ENCODE measurements around the gene PALLD. TPM values are rescaled to one million over a fixed set of nuclear protein-coding genes. Genes with fewer than 3 reads are reported as not detected.

The PALLD gene
- total and polyA plus RNA-seq, 3 donors from 2014 or later = 138 to 156 (median 146) TPM

- H3K27ac ChIP-seq = no peak overlapping the region
- intact Hi-C loops (cut with DNase I; ENCODE audit: low total_unique reads) = no loop called here
- no peaks in the 10 kb centered on the region for H3K27me3 ChIP-seq
- H3K4me3 ChIP-seq = no peak overlapping the region
- TF ChIP-seq, protein P1, sequence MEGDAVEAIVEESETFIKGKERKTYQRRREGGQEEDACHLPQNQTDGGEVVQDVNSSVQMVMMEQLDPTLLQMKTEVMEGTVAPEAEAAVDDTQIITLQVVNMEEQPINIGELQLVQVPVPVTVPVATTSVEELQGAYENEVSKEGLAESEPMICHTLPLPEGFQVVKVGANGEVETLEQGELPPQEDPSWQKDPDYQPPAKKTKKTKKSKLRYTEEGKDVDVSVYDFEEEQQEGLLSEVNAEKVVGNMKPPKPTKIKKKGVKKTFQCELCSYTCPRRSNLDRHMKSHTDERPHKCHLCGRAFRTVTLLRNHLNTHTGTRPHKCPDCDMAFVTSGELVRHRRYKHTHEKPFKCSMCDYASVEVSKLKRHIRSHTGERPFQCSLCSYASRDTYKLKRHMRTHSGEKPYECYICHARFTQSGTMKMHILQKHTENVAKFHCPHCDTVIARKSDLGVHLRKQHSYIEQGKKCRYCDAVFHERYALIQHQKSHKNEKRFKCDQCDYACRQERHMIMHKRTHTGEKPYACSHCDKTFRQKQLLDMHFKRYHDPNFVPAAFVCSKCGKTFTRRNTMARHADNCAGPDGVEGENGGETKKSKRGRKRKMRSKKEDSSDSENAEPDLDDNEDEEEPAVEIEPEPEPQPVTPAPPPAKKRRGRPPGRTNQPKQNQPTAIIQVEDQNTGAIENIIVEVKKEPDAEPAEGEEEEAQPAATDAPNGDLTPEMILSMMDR (IDR thresholded peaks at IDR 0.05) = no peak
- TF ChIP-seq POLR2A (IDR thresholded peaks at IDR 0.05) = no peak
- 83 to 92% methylated on average over 1 of the region's 1 CpG for WGBS, 2 donors
- H3K36me3 ChIP-seq (ENCODE audit: low read depth, missing control alignments) = no peaks in the 10 kb centered on the region
- no peak for DNase-seq
- H3K9me3 ChIP-seq = no peaks in the 10 kb centered on the region
- H3K4me1 ChIP-seq = no peaks in the 10 kb centered on the region
Measured at GRCh38 chr4:168759321-168759720, 262.5 kb downstream of the PALLD start.

GRCh38 chr4:168759959-168760527 is 263.2 kb downstream of the PALLD start:
- DNase-seq = no peak
- no peaks in the 10 kb centered on the region for H3K4me1 ChIP-seq
- no peaks in the 10 kb centered on the region for H3K27me3 ChIP-seq
- H3K27ac ChIP-seq = no peak overlapping the region
- TF ChIP-seq, protein P1 (IDR thresholded peaks at IDR 0.05) = no peak
- TF ChIP-seq POLR2A (IDR thresholded peaks at IDR 0.05) = no peak
- WGBS, 2 donors = 81 to 88% methylated on average over 10 of the region's 10 CpGs
- intact Hi-C loops (cut with DNase I; ENCODE audit: low total_unique reads) = no loop called here
- H3K9me3 ChIP-seq = no peaks in the 10 kb centered on the region
- no peak overlapping the region for H3K4me3 ChIP-seq
- H3K36me3 ChIP-seq (ENCODE audit: low read depth, missing control alignments) = no peaks in the 10 kb centered on the region

DNA sequence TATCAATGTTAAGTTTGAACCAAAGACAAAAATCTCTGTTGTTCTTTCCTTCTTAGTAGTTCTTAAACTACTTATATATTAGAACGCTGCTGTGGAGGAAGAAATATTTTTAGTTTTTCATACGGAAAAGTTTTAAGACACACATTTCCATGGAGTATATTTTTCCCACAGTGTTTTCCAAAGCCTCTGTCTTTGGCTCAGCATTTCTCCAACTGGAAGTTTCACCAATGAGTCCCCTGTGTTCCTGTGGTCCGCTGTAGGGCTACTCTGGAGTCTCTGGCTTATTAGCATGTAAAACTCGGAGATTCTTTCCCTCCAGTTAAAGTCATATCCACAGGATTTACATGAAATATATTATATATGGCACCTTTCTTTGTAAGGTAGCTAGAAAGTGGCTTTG is 264.2 kb downstream of the PALLD start:
- intact Hi-C loops (cut with DNase I; ENCODE audit: low total_unique reads) = no loop called here
- 64 to 78% methylated on average over 4 of the region's 4 CpGs for WGBS, 2 donors
- DNase-seq = no peak
- H3K4me1 ChIP-seq = no peaks in the 10 kb centered on the region
- H3K27ac ChIP-seq = no peak overlapping the region
- no peaks in the 10 kb centered on the region for H3K9me3 ChIP-seq
- no peaks in the 10 kb centered on the region for H3K27me3 ChIP-seq
- no peak for TF ChIP-seq POLR2A (IDR thresholded peaks at IDR 0.05)
- TF ChIP-seq, protein P1 (IDR thresholded peaks at IDR 0.05) = no peak
- no peaks in the 10 kb centered on the region for H3K36me3 ChIP-seq (ENCODE audit: low read depth, missing control alignments)
- H3K4me3 ChIP-seq = no peak overlapping the region

GRCh38 chr4:168765322-168765721 is 268.5 kb downstream of the PALLD start:
- Histone ChIP-seq H3K9me3 (no peaks in the 10 kb centered on the region), H3K4me1 (peaks cover 7% of the 10 kb centered on the region), H3K4me3 (no peak overlapping the region), H3K36me3 (ENCODE audit: low read depth, missing control alignments) (no peaks in the 10 kb centered on the region), H3K27me3 (no peaks in the 10 kb centered on the region), H3K27ac (no peak overlapping the region)
- no peak for DNase-seq
- 83 to 87% methylated on average over 4 of the region's 4 CpGs for WGBS, 2 donors
- TF ChIP-seq POLR2A (IDR thresholded peaks at IDR 0.05) = no peak
- TF ChIP-seq, protein P1 (IDR thresholded peaks at IDR 0.05) = no peak
- intact Hi-C loops (cut with DNase I; ENCODE audit: low total_unique reads) = no loop called here

GRCh38 chr4:168765726-168766125 is 268.9 kb downstream of the PALLD start:
- H3K4me3 ChIP-seq = no peak overlapping the region
- TF ChIP-seq, protein P1 (IDR thresholded peaks at IDR 0.05) = no peak
- TF ChIP-seq POLR2A (IDR thresholded peaks at IDR 0.05) = no peak
- DNase-seq = no peak
- no peaks in the 10 kb centered on the region for H3K9me3 ChIP-seq
- no peaks in the 10 kb centered on the region for H3K27me3 ChIP-seq
- no peak overlapping the region for H3K27ac ChIP-seq
- H3K4me1 ChIP-seq = peaks cover 8% of the 10 kb centered on the region
- no peaks in the 10 kb centered on the region for H3K36me3 ChIP-seq (ENCODE audit: low read depth, missing control alignments)
- intact Hi-C loops (cut with DNase I; ENCODE audit: low total_unique reads) = no loop called here

Measured in testis (tissue), 3 donors.